Caco-2 (cell line): ENCODE measurements around the gene GDA. TPM values are rescaled to one million over a fixed set of nuclear protein-coding genes. Genes with fewer than 3 reads are reported as not detected.

ENCODE experiments used
- BruUV-seq: library from RNA; stranded (reverse); fragments of 400-500 nt; replicated peaks from 2 replicates; lab custom pipeline; 2021; lab: Mats Ljungman, UMichigan
- CTCF ChIA-PET: fragments of 300-600 bp; sonication (Branson Sonifier 250); formaldehyde crosslinking; loops from one replicate; lab custom pipeline; 2022; ENCODE audit warnings: antibody characterized with exemption; lab: Charles Lee
- POLR2A ChIA-PET: fragments of 300-600 bp; sonication (Branson Sonifier 250); formaldehyde crosslinking; loops from one replicate; lab custom pipeline; 2022; ENCODE audit warnings: antibody characterized with exemption; lab: Charles Lee
- DNase-seq, 2 experiments: peaks; one replicate each; pipeline versions ENCODE4 v3.0.0 to v3.0.0-alpha.2; 2020 to 2022
- H3K27me3 ChIP-seq: replicated peaks from 2 replicates; pipeline ENCODE4 v1.6.0; 2011; ENCODE audit warnings: low read length; ENCODE audit not compliant: control insufficient read depth, insufficient read depth
- H3K36me3 ChIP-seq: 2 replicates; pipeline ENCODE4 v1.5.1; 2011; ENCODE audit warnings: low read length; ENCODE audit not compliant: control insufficient read depth, insufficient read depth
- H3K4me1 ChIP-seq: fragments of 250-450 bp; sonication (Bioruptor Pico); 2 replicates; pipeline ENCODE4 v1.5.1; 2020; ENCODE audit warnings: mild to moderate bottlenecking
- H3K4me3 ChIP-seq: 2 replicates; pipeline ENCODE4 v1.5.1; 2011; ENCODE audit warnings: low read depth, mild to moderate bottlenecking, control low read depth, low read length
- H3K9me3 ChIP-seq: fragments of 250-450 bp; sonication (Bioruptor Pico); 2 replicates; pipeline ENCODE4 v1.5.1; 2020; ENCODE audit warnings: mild to moderate bottlenecking, moderate library complexity
- H3K27ac Mint-ChIP-seq: one replicate; pipeline ENCODE4 v1.8.0; 2022; ENCODE audit warnings: mixed read lengths; ENCODE audit not compliant: unreplicated experiment
- H3K27me3 Mint-ChIP-seq: one replicate; pipeline ENCODE4 v1.8.0; 2022; ENCODE audit warnings: mixed read lengths; ENCODE audit not compliant: insufficient read depth, unreplicated experiment
- H3K36me3 Mint-ChIP-seq: one replicate; pipeline ENCODE4 v1.8.0; 2022; ENCODE audit warnings: mild to moderate bottlenecking, mixed read lengths; ENCODE audit not compliant: insufficient read depth, unreplicated experiment
- H3K4me1 Mint-ChIP-seq: one replicate; pipeline ENCODE4 v1.8.0; 2022; ENCODE audit warnings: low read depth, mixed read lengths; ENCODE audit not compliant: unreplicated experiment
- H3K4me3 Mint-ChIP-seq: one replicate; pipeline ENCODE4 v1.8.0; 2022; ENCODE audit warnings: mild to moderate bottlenecking, moderate library complexity, mixed read lengths; ENCODE audit not compliant: unreplicated experiment
- H3K9me3 Mint-ChIP-seq: one replicate; pipeline ENCODE4 v1.8.0; 2022; ENCODE audit warnings: mixed read lengths; ENCODE audit not compliant: unreplicated experiment
- intact Hi-C: fragments of 100-400 bp; cut with micrococcal nuclease; formaldehyde crosslinking; loops from one replicate; pipeline ENCODE4 v1.10.0; 2022; ENCODE audit not compliant: unreplicated experiment
- total RNA-seq: library from RNA; stranded (reverse); gene quantifications from 2 replicates; pipeline ENCODE4 v1.2.3, GENCODE V29; 2022
- TF ChIP-seq, protein P1 (sequence below), 2 experiments: fragments of 200-600 bp in 1 of 2; IDR thresholded peaks; 1 replicate in 1 of 2; 2 replicates in 1 of 2; pipeline versions ENCODE4 v1.5.1 to v1.8.0; 2011 to 2022; ENCODE audit warnings: antibody characterized with exemption in 1 of 2, control low read depth in 1 of 2, inconsistent platforms in 1 of 2, low read depth in 1 of 2, low read length in 1 of 2, mild to moderate bottlenecking in 1 of 2, moderate library complexity in 1 of 2; ENCODE audit not compliant: insufficient read depth in 1 of 2, severe bottlenecking in 1 of 2, unreplicated experiment in 1 of 2

Gene GDA
- total RNA-seq, 1 experiment from 2014 or later: 3.1 TPM

DNA sequence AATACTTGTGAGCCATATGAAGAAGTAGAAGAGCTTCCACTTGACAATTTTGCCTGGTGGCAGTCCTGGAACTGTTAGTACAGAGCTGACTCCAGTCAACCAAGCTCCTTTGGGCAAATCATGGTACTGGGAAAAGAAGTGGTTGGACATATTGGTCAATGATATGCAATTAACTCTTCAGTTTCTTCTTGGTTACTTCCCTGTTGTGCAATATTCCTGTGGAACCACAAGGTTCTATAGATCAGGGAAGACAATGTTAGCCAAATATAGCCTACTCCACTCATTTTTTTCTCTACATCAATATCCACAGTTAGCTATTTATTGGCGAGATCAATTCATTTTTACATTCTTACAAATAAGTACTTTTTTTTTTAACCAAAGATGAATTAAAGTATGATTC lies 14.4 kb upstream of the GDA start:
- TF ChIP-seq, protein P1, sequence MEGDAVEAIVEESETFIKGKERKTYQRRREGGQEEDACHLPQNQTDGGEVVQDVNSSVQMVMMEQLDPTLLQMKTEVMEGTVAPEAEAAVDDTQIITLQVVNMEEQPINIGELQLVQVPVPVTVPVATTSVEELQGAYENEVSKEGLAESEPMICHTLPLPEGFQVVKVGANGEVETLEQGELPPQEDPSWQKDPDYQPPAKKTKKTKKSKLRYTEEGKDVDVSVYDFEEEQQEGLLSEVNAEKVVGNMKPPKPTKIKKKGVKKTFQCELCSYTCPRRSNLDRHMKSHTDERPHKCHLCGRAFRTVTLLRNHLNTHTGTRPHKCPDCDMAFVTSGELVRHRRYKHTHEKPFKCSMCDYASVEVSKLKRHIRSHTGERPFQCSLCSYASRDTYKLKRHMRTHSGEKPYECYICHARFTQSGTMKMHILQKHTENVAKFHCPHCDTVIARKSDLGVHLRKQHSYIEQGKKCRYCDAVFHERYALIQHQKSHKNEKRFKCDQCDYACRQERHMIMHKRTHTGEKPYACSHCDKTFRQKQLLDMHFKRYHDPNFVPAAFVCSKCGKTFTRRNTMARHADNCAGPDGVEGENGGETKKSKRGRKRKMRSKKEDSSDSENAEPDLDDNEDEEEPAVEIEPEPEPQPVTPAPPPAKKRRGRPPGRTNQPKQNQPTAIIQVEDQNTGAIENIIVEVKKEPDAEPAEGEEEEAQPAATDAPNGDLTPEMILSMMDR (IDR thresholded peaks at IDR 0.05; ENCODE audit: insufficient read depth in 1 of 2, low read depth in 1 of 2, low read length in 1 of 2, severe bottlenecking in 1 of 2, unreplicated experiment in 1 of 2): no peak
- H3K27me3 Mint-ChIP-seq: no peaks in the 10 kb centered on the region
- Histone ChIP-seq H3K4me3 (no peak overlapping the region), H3K9me3 (no peaks in the 10 kb centered on the region), H3K4me1 (no peaks in the 10 kb centered on the region), H3K36me3 (no peaks in the 10 kb centered on the region), H3K27me3 (no peaks in the 10 kb centered on the region)
- BruUV-seq: no TSS peak
- no peak for DNase-seq
- no peaks in the 10 kb centered on the region for H3K4me1 Mint-ChIP-seq
- H3K4me3 Mint-ChIP-seq: no peak overlapping the region
- no peak overlapping the region for H3K27ac Mint-ChIP-seq
- ChIA-PET POLR2A (no interaction called here), CTCF (no interaction called here)
- no peaks in the 10 kb centered on the region for H3K36me3 Mint-ChIP-seq
- intact Hi-C loops: no loop called here
- no peaks in the 10 kb centered on the region for H3K9me3 Mint-ChIP-seq

DNA sequence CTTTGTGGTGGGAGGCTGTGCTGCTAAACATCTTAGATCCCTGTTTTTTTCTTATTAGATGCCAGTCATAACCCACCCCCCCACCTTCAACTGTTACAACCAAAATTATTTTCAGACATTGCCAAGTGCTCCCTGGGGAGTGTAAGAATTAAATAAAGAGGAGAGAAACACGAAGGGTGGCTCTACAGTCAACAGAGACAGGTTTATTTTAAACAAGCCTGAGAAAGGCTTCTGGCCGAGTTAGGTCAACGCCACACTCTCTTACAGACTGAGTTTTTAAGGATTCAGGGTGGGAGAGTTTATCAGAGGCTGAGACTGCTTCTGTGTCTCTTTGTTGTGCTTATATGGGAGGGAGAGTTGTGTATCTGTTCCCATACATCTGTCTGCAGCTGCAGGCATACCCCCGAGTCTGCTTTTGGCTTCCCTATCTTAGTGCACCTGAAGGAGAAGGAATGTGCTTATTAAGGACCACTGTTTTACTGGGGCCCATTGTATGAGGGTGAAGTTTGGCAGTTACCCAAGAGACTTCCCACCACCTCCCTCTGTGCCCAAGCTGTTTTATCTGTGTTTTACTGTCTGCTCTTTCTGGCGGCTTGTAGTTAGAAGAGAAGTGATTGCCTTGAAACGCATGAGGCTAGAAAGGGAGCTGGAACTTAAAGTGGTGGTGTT lies 11.4 kb upstream of the GDA start:
- Mint-ChIP-seq H3K36me3 (peaks cover 6% of the 10 kb centered on the region), H3K9me3 (no peaks in the 10 kb centered on the region), H3K4me1 (peaks cover 6% of the 10 kb centered on the region), H3K27ac (no peak overlapping the region), H3K4me3 (no peak overlapping the region), H3K27me3 (no peaks in the 10 kb centered on the region)
- Histone ChIP-seq H3K4me3 (no peak overlapping the region), H3K27me3 (no peaks in the 10 kb centered on the region), H3K36me3 (no peaks in the 10 kb centered on the region), H3K9me3 (no peaks in the 10 kb centered on the region), H3K4me1 (no peaks in the 10 kb centered on the region)
- BruUV-seq: no TSS peak
- ChIA-PET POLR2A (no interaction called here), CTCF (no interaction called here)
- TF ChIP-seq, protein P1 (IDR thresholded peaks at IDR 0.05; ENCODE audit: insufficient read depth in 1 of 2, low read depth in 1 of 2, low read length in 1 of 2, severe bottlenecking in 1 of 2, unreplicated experiment in 1 of 2): no peak
- intact Hi-C loops: no loop called here
- DNase-seq: no peak

DNA sequence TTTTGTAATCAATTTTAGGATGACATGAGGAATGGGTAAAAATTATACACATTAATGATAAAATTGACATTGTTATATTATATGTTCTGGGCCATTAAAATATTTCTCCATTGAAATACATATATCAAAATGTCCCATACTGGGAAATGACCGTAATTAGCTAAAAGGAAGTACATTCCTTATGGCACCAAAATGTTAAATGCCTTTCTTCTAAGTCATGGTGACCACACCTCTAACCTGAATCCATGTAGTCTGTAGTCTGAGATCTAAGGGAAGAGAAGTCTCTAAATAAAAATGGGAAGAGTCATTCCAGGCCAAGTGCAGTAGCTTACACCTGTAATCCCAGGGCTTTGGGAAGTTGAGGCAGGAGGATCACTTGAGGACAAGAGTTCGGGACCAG lies 10.0 kb upstream of the GDA start:
- BruUV-seq: no TSS peak
- ChIA-PET CTCF (no interaction called here), POLR2A (no interaction called here)
- Histone ChIP-seq H3K4me3 (no peak overlapping the region), H3K9me3 (no peaks in the 10 kb centered on the region), H3K4me1 (no peaks in the 10 kb centered on the region), H3K36me3 (no peaks in the 10 kb centered on the region), H3K27me3 (no peaks in the 10 kb centered on the region)
- TF ChIP-seq, protein P1 (IDR thresholded peaks at IDR 0.05; ENCODE audit: insufficient read depth in 1 of 2, low read depth in 1 of 2, low read length in 1 of 2, severe bottlenecking in 1 of 2, unreplicated experiment in 1 of 2): no peak
- no peak overlapping the region for H3K27ac Mint-ChIP-seq
- H3K36me3 Mint-ChIP-seq: peaks cover 6% of the 10 kb centered on the region
- DNase-seq: no peak
- H3K9me3 Mint-ChIP-seq: no peaks in the 10 kb centered on the region
- intact Hi-C loops: no loop called here
- H3K27me3 Mint-ChIP-seq: no peaks in the 10 kb centered on the region
- H3K4me3 Mint-ChIP-seq: no peak overlapping the region
- H3K4me1 Mint-ChIP-seq: peaks cover 6% of the 10 kb centered on the region
